Calu3 (cell line): ENCODE data around the gene NPHP3. TPM values are rescaled to one million over a fixed set of nuclear protein-coding genes. Genes with fewer than 3 reads are reported as not detected.

Experiments
- BruUV-seq: library from RNA; stranded (reverse); fragments of 400-500 nt; replicated peaks from 2 replicates; lab custom pipeline; 2021; lab: Mats Ljungman, UMichigan
- CTCF ChIA-PET: fragments of 300-600 bp; sonication (Branson Sonifier 250); formaldehyde crosslinking; loops from one replicate; lab custom pipeline; 2022; ENCODE audit warnings: antibody characterized with exemption; lab: Charles Lee
- DNase-seq: peaks from one replicate; pipeline ENCODE4 v3.0.0; 2022
- H3K27ac Mint-ChIP-seq: one replicate; pipeline ENCODE4 v1.8.0; 2022; ENCODE audit warnings: mixed read lengths; ENCODE audit not compliant: unreplicated experiment
- H3K27me3 Mint-ChIP-seq: one replicate; pipeline ENCODE4 v1.8.0; 2022; ENCODE audit warnings: mixed read lengths; ENCODE audit not compliant: unreplicated experiment
- H3K36me3 Mint-ChIP-seq: one replicate; pipeline ENCODE4 v1.8.0; 2022; ENCODE audit warnings: mild to moderate bottlenecking, moderate library complexity, mixed read lengths; ENCODE audit not compliant: insufficient read depth, unreplicated experiment
- H3K4me1 Mint-ChIP-seq: one replicate; pipeline ENCODE4 v1.8.0; 2022; ENCODE audit warnings: mild to moderate bottlenecking, low read depth, mixed read lengths; ENCODE audit not compliant: unreplicated experiment
- H3K4me3 Mint-ChIP-seq: one replicate; pipeline ENCODE4 v1.8.0; 2022; ENCODE audit warnings: mild to moderate bottlenecking, low read depth, moderate library complexity, mixed read lengths; ENCODE audit not compliant: unreplicated experiment
- H3K9me3 Mint-ChIP-seq: one replicate; pipeline ENCODE4 v1.8.0; 2022; ENCODE audit warnings: low read depth, mixed read lengths; ENCODE audit not compliant: unreplicated experiment
- intact Hi-C: fragments of 100-400 bp; cut with micrococcal nuclease; formaldehyde crosslinking; loops from one replicate; pipeline ENCODE4 v1.10.0; 2022; ENCODE audit not compliant: unreplicated experiment
- total RNA-seq: library from RNA; stranded (reverse); gene quantifications from 2 replicates; pipeline ENCODE4 v1.2.3, GENCODE V29; 2022
- TF ChIP-seq, protein P1 (sequence below): fragments of 200-600 bp; IDR thresholded peaks from one replicate; pipeline ENCODE4 v1.8.0; 2022; ENCODE audit warnings: antibody characterized with exemption; ENCODE audit not compliant: unreplicated experiment

Gene NPHP3
- total RNA-seq, 1 experiment from 2014 or later = 40.3 TPM

GRCh38 chr3:132652640-132653270 lies 69.5 kb downstream of the NPHP3 start:
- Mint-ChIP-seq H3K4me1 (no peaks in the 10 kb centered on the region), H3K4me3 (no peak overlapping the region), H3K27me3 (no peaks in the 10 kb centered on the region), H3K9me3 (no peaks in the 10 kb centered on the region), H3K27ac (no peak overlapping the region), H3K36me3 (no peaks in the 10 kb centered on the region)
- TF ChIP-seq, protein P1, sequence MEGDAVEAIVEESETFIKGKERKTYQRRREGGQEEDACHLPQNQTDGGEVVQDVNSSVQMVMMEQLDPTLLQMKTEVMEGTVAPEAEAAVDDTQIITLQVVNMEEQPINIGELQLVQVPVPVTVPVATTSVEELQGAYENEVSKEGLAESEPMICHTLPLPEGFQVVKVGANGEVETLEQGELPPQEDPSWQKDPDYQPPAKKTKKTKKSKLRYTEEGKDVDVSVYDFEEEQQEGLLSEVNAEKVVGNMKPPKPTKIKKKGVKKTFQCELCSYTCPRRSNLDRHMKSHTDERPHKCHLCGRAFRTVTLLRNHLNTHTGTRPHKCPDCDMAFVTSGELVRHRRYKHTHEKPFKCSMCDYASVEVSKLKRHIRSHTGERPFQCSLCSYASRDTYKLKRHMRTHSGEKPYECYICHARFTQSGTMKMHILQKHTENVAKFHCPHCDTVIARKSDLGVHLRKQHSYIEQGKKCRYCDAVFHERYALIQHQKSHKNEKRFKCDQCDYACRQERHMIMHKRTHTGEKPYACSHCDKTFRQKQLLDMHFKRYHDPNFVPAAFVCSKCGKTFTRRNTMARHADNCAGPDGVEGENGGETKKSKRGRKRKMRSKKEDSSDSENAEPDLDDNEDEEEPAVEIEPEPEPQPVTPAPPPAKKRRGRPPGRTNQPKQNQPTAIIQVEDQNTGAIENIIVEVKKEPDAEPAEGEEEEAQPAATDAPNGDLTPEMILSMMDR = no peak
- CTCF ChIA-PET = interaction anchor here (1.9 kb wide), 1 partner anchor 11 kb away, joined by 7 read pairs; no protein-coding TSS in a partner anchor
- no peak for DNase-seq
- BruUV-seq = no TSS peak
- intact Hi-C loops = loop anchor here (10.0 kb wide), 1 partner anchor 398 kb away; no protein-coding TSS in a partner anchor

GRCh38 chr3:132650153-132650552 lies 72.1 kb downstream of the NPHP3 start:
- intact Hi-C loops = loop anchor here (10.0 kb wide), 1 partner anchor 395 kb away; no protein-coding TSS in a partner anchor
- Mint-ChIP-seq H3K4me3 (no peak overlapping the region), H3K4me1 (no peaks in the 10 kb centered on the region), H3K9me3 (no peaks in the 10 kb centered on the region), H3K27ac (no peak overlapping the region), H3K27me3 (no peaks in the 10 kb centered on the region), H3K36me3 (no peaks in the 10 kb centered on the region)
- no peak for DNase-seq
- TF ChIP-seq, protein P1 = no peak
- CTCF ChIA-PET = interaction anchor here (0.5 kb wide), 1 partner anchor 450 kb away, joined by 7 read pairs; no protein-coding TSS in a partner anchor
- BruUV-seq = no TSS peak

- DNase-seq = no peak
- Mint-ChIP-seq H3K27me3 (no peaks in the 10 kb centered on the region), H3K9me3 (no peaks in the 10 kb centered on the region), H3K27ac (no peak overlapping the region), H3K36me3 (no peaks in the 10 kb centered on the region), H3K4me3 (no peak overlapping the region), H3K4me1 (no peaks in the 10 kb centered on the region)
- intact Hi-C loops = no loop called here
- BruUV-seq = no TSS peak
- CTCF ChIA-PET = no interaction called here
- TF ChIP-seq, protein P1 = no peak
Measured at GRCh38 chr3:132645058-132645457, 77.2 kb downstream of the NPHP3 start.

GRCh38 chr3:132643366-132643765 lies 78.8 kb downstream of the NPHP3 start:
- no peaks in the 10 kb centered on the region for H3K4me1 Mint-ChIP-seq
- no peaks in the 10 kb centered on the region for H3K27me3 Mint-ChIP-seq
- no peak overlapping the region for H3K4me3 Mint-ChIP-seq
- no peak for DNase-seq
- H3K27ac Mint-ChIP-seq = no peak overlapping the region
- TF ChIP-seq, protein P1 = no peak
- H3K9me3 Mint-ChIP-seq = no peaks in the 10 kb centered on the region
- intact Hi-C loops = loop anchor here (5.0 kb wide), 2 partner anchors 46 to 291 kb away; partner anchors contain the start of gene ACKR4
- BruUV-seq = no TSS peak
- no peaks in the 10 kb centered on the region for H3K36me3 Mint-ChIP-seq
- CTCF ChIA-PET = interaction anchor here (0.7 to 2.6 kb wide), 7 partner anchors 15 to 716 kb away, joined by 3 to 46 read pairs (median 8); partner anchors contain the start of gene ACAD11
